Activated naive CD8-positive, alpha-beta T cell treated with anti-CD3 and anti-CD28 coated beads, Interleukin-2, amount 10 ng/mL, durations not matched to agents 7 days and 5 days (primary cell): ENCODE measurements around the gene PKNOX2. TPM values are rescaled to one million over a fixed set of nuclear protein-coding genes. Genes with fewer than 3 reads are reported as not detected.

Experiments used
- ATAC-seq: fragments of 150-1000 bp; cut with Tn5 transposase; one replicate; pipeline ENCODE4 v1.10.0; 2021; ENCODE audit warnings: low read depth, moderate library complexity
- POLR2A ChIA-PET: fragments of 350-600 bp; sonication (Branson Sonifier 250); formaldehyde crosslinking; loops from one replicate; lab custom pipeline; 2021; ENCODE audit warnings: antibody characterized with exemption; lab: Charles Lee
- DNase-seq: peaks from one replicate; pipeline ENCODE4 v3.0.0; 2021
- H3K27ac Mint-ChIP-seq: one replicate; pipeline ENCODE4 v1.8.0; 2022; ENCODE audit warnings: mild to moderate bottlenecking, mixed read lengths
- H3K27me3 Mint-ChIP-seq: one replicate; pipeline ENCODE4 v1.8.0; 2022; ENCODE audit warnings: mild to moderate bottlenecking, moderate library complexity, mixed read lengths
- H3K36me3 Mint-ChIP-seq: one replicate; pipeline ENCODE4 v1.8.0; 2021; ENCODE audit warnings: mild to moderate bottlenecking, mixed read lengths
- H3K4me1 Mint-ChIP-seq: one replicate; pipeline ENCODE4 v1.8.0; 2021; ENCODE audit warnings: mixed read lengths
- H3K4me3 Mint-ChIP-seq: one replicate; pipeline ENCODE4 v1.8.0; 2022; ENCODE audit warnings: mild to moderate bottlenecking, moderate library complexity, mixed read lengths
- H3K9me3 Mint-ChIP-seq: one replicate; pipeline ENCODE4 v1.8.0; 2021; ENCODE audit warnings: mixed read lengths
- total RNA-seq, 2 experiments: library from RNA; stranded (reverse); gene quantifications; one replicate each; pipeline ENCODE4 v1.2.3, GENCODE V29; 2021

Gene PKNOX2
- total RNA-seq, 2 experiments from 2014 or later, result not detected

- Mint-ChIP-seq H3K27me3 (peaks cover 4% of the 10 kb centered on the region), H3K4me1 (peaks cover 4% of the 10 kb centered on the region), H3K36me3 (no peaks in the 10 kb centered on the region), H3K27ac (no peak overlapping the region), H3K4me3 (no peak overlapping the region), H3K9me3 (no peaks in the 10 kb centered on the region)
- ATAC-seq (no peak), DNase-seq (no peak)
- POLR2A ChIA-PET, result no interaction called here
These were observed 193.8 kb downstream of the PKNOX2 start for GRCh38 chr11:125358254-125358840.

- ATAC-seq (no peak), DNase-seq (no peak)
- H3K27me3 Mint-ChIP-seq, result peaks cover 4% of the 10 kb centered on the region
- no peak overlapping the region for H3K27ac Mint-ChIP-seq
- H3K4me1 Mint-ChIP-seq, result peaks cover 4% of the 10 kb centered on the region
- POLR2A ChIA-PET, result no interaction called here
- no peak overlapping the region for H3K4me3 Mint-ChIP-seq
- no peaks in the 10 kb centered on the region for H3K36me3 Mint-ChIP-seq
- H3K9me3 Mint-ChIP-seq, result no peaks in the 10 kb centered on the region
These were observed 194.6 kb downstream of the PKNOX2 start for GRCh38 chr11:125359130-125359529.

- Mint-ChIP-seq H3K27ac (no peak overlapping the region), H3K27me3 (peaks cover 3% of the 10 kb centered on the region), H3K36me3 (no peaks in the 10 kb centered on the region), H3K4me3 (no peak overlapping the region), H3K9me3 (no peaks in the 10 kb centered on the region), H3K4me1 (peaks cover 6% of the 10 kb centered on the region)
- no peak for DNase-seq
- POLR2A ChIA-PET, result no interaction called here
- ATAC-seq, result no peak
These were observed 195.5 kb downstream of the PKNOX2 start for GRCh38 chr11:125360066-125360465.

- H3K36me3 Mint-ChIP-seq, result no peaks in the 10 kb centered on the region
- DNase-seq (no peak), ATAC-seq (no peak)
- H3K27ac Mint-ChIP-seq, result no peak overlapping the region
- peaks cover 2% of the 10 kb centered on the region for H3K4me1 Mint-ChIP-seq
- H3K27me3 Mint-ChIP-seq, result peaks cover 5% of the 10 kb centered on the region
- H3K9me3 Mint-ChIP-seq, result no peaks in the 10 kb centered on the region
- POLR2A ChIA-PET, result no interaction called here
- H3K4me3 Mint-ChIP-seq, result no peak overlapping the region
These were observed 199.7 kb downstream of the PKNOX2 start for GRCh38 chr11:125364121-125364826.

GRCh38 chr11:125365196-125365931 lies 200.8 kb downstream of the PKNOX2 start:
- Mint-ChIP-seq H3K36me3 (no peaks in the 10 kb centered on the region), H3K27ac (no peak overlapping the region), H3K4me3 (no peak overlapping the region), H3K27me3 (peaks cover 13% of the 10 kb centered on the region), H3K9me3 (no peaks in the 10 kb centered on the region), H3K4me1 (peaks cover 2% of the 10 kb centered on the region)
- POLR2A ChIA-PET, result no interaction called here
- ATAC-seq (no peak), DNase-seq (no peak)

GRCh38 chr11:125367710-125368109 lies 203.2 kb downstream of the PKNOX2 start:
- POLR2A ChIA-PET, result no interaction called here
- Mint-ChIP-seq H3K9me3 (no peaks in the 10 kb centered on the region), H3K27ac (no peak overlapping the region), H3K36me3 (no peaks in the 10 kb centered on the region), H3K4me3 (no peak overlapping the region), H3K27me3 (peaks cover 33% of the 10 kb centered on the region), H3K4me1 (peaks cover 4% of the 10 kb centered on the region)
- DNase-seq, result no peak
- no peak for ATAC-seq

GRCh38 chr11:125368757-125369156 lies 204.2 kb downstream of the PKNOX2 start:
- H3K4me1 Mint-ChIP-seq, result peaks cover 4% of the 10 kb centered on the region
- H3K9me3 Mint-ChIP-seq, result no peaks in the 10 kb centered on the region
- H3K27ac Mint-ChIP-seq, result no peak overlapping the region
- POLR2A ChIA-PET, result no interaction called here
- peaks cover 36% of the 10 kb centered on the region for H3K27me3 Mint-ChIP-seq
- H3K4me3 Mint-ChIP-seq, result no peak overlapping the region
- H3K36me3 Mint-ChIP-seq, result no peaks in the 10 kb centered on the region
- DNase-seq (no peak), ATAC-seq (no peak)

- H3K36me3 Mint-ChIP-seq, result no peaks in the 10 kb centered on the region
- no peaks in the 10 kb centered on the region for H3K9me3 Mint-ChIP-seq
- H3K27me3 Mint-ChIP-seq, result peaks cover 36% of the 10 kb centered on the region
- no peak for ATAC-seq
- POLR2A ChIA-PET, result no interaction called here
- no peak overlapping the region for H3K4me3 Mint-ChIP-seq
- peaks cover 2% of the 10 kb centered on the region for H3K4me1 Mint-ChIP-seq
- H3K27ac Mint-ChIP-seq, result no peak overlapping the region
- DNase-seq, result no peak
These were observed 205.3 kb downstream of the PKNOX2 start for GRCh38 chr11:125369808-125370207.

GRCh38 chr11:125370561-125371389 lies 206.2 kb downstream of the PKNOX2 start:
- H3K4me3 Mint-ChIP-seq, result no peak overlapping the region
- no peak overlapping the region for H3K27ac Mint-ChIP-seq
- POLR2A ChIA-PET, result no interaction called here
- H3K9me3 Mint-ChIP-seq, result no peaks in the 10 kb centered on the region
- peaks cover 2% of the 10 kb centered on the region for H3K4me1 Mint-ChIP-seq
- H3K27me3 Mint-ChIP-seq, result peaks cover 40% of the 10 kb centered on the region
- DNase-seq (no peak), ATAC-seq (no peak)
- H3K36me3 Mint-ChIP-seq, result no peaks in the 10 kb centered on the region

- no peak overlapping the region for H3K4me3 Mint-ChIP-seq
- ATAC-seq (no peak), DNase-seq (no peak)
- POLR2A ChIA-PET, result no interaction called here
- H3K4me1 Mint-ChIP-seq, result peaks cover 2% of the 10 kb centered on the region
- H3K36me3 Mint-ChIP-seq, result no peaks in the 10 kb centered on the region
- no peak overlapping the region for H3K27ac Mint-ChIP-seq
- no peaks in the 10 kb centered on the region for H3K9me3 Mint-ChIP-seq
- H3K27me3 Mint-ChIP-seq, result peaks cover 43% of the 10 kb centered on the region
These were observed 206.9 kb downstream of the PKNOX2 start for GRCh38 chr11:125371431-125371935.

GRCh38 chr11:125372088-125372487 lies 207.5 kb downstream of the PKNOX2 start:
- H3K4me3 Mint-ChIP-seq, result no peak overlapping the region
- H3K36me3 Mint-ChIP-seq, result no peaks in the 10 kb centered on the region
- ATAC-seq (no peak), DNase-seq (no peak)
- H3K27me3 Mint-ChIP-seq, result peaks cover 45% of the 10 kb centered on the region
- H3K27ac Mint-ChIP-seq, result no peak overlapping the region
- H3K4me1 Mint-ChIP-seq, result peaks cover 2% of the 10 kb centered on the region
- H3K9me3 Mint-ChIP-seq, result no peaks in the 10 kb centered on the region
- POLR2A ChIA-PET, result no interaction called here

- Mint-ChIP-seq H3K27ac (no peak overlapping the region), H3K36me3 (no peaks in the 10 kb centered on the region), H3K27me3 (peaks cover 45% of the 10 kb centered on the region), H3K4me1 (peaks cover 2% of the 10 kb centered on the region), H3K9me3 (no peaks in the 10 kb centered on the region), H3K4me3 (no peak overlapping the region)
- DNase-seq (no peak), ATAC-seq (no peak)
- POLR2A ChIA-PET, result no interaction called here
These were observed 208.4 kb downstream of the PKNOX2 start for GRCh38 chr11:125372911-125373310.
